Measurements from ENCODE around the gene NPTX1.

Gene NPTX1

GRCh38 chr17:80426671-80427326, 49.6 kb downstream of the NPTX1 start:
- ATAC-seq (ENCODE audit: insufficient read depth, low read depth) (peak; percentile 98), DNase-seq (peak; percentile 82)
- H2AFZ ChIP-seq (ENCODE audit: low read depth, low read length): peak overlapping the region; percentile 52; the same call in 1 of the 2 replicates
- H3K4me2 ChIP-seq (ENCODE audit: insufficient read depth, low read length): 0 out of 2 replicates have a peak overlapping the region, but pooled peaks have one; percentile 18
- H3K9ac ChIP-seq (ENCODE audit: low read depth, low read length): peak overlapping the region; percentile 25; the same call in 1 of the 2 replicates
- H3K27me3 ChIP-seq (ENCODE audit: insufficient read depth, low read length, poor library complexity): no peaks in the 10 kb centered on the region
- no peak overlapping the region for H3K4me3 ChIP-seq (ENCODE audit: low read depth in 1 of 2, low read length in 2 of 2)
- H3K36me3 ChIP-seq (ENCODE audit: insufficient read depth, low read length): no peaks in the 10 kb centered on the region
- TF ChIP-seq CTCF (IDR thresholded peaks at IDR 0.05; ENCODE audit: borderline replicate concordance, extremely low read depth, low read length, poor library complexity, severe bottlenecking) (peak; percentile 99), EZH2 (IDR thresholded peaks at IDR 0.05; ENCODE audit: borderline replicate concordance, low read depth, low read length, severe bottlenecking) (no peak)
- no peaks in the 10 kb centered on the region for H3K9me3 ChIP-seq (ENCODE audit: insufficient read depth, low read length, severe bottlenecking)
- H3K79me2 ChIP-seq (ENCODE audit: insufficient read depth, low read length): no peaks in the 10 kb centered on the region
- H4K20me1 ChIP-seq (ENCODE audit: insufficient read depth, low read length): no peaks in the 10 kb centered on the region
- H3K27ac ChIP-seq (ENCODE audit: low read length): 0 out of 2 replicates have a peak overlapping the region, but pooled peaks have one; percentile 26
- H3K4me1 ChIP-seq (ENCODE audit: insufficient read depth, low read length): peaks cover 7% of the 10 kb centered on the region

GRCh38 chr17:80425835-80426426, 50.5 kb downstream of the NPTX1 start:
- Histone ChIP-seq H3K27ac (ENCODE audit: low read length) (no peak overlapping the region), H3K27me3 (ENCODE audit: insufficient read depth, low read length, poor library complexity) (no peaks in the 10 kb centered on the region), H3K4me1 (ENCODE audit: insufficient read depth, low read length) (peaks cover 7% of the 10 kb centered on the region), H3K9me3 (ENCODE audit: insufficient read depth, low read length, severe bottlenecking) (no peaks in the 10 kb centered on the region), H3K79me2 (ENCODE audit: insufficient read depth, low read length) (no peaks in the 10 kb centered on the region), H3K4me2 (ENCODE audit: insufficient read depth, low read length) (no peak overlapping the region), H2AFZ (ENCODE audit: low read depth, low read length) (no peak overlapping the region), H3K9ac (ENCODE audit: low read depth, low read length) (no peak overlapping the region), H4K20me1 (ENCODE audit: insufficient read depth, low read length) (peaks cover 4% of the 10 kb centered on the region; the same call in 1 of the 2 replicates), H3K36me3 (ENCODE audit: insufficient read depth, low read length) (no peaks in the 10 kb centered on the region), H3K4me3 (ENCODE audit: low read depth in 1 of 2, low read length in 2 of 2) (no peak overlapping the region)
- no peak for ATAC-seq (ENCODE audit: insufficient read depth, low read depth)
- no peak for TF ChIP-seq EZH2 (IDR thresholded peaks at IDR 0.05; ENCODE audit: borderline replicate concordance, low read depth, low read length, severe bottlenecking)
- TF ChIP-seq CTCF (IDR thresholded peaks at IDR 0.05; ENCODE audit: borderline replicate concordance, extremely low read depth, low read length, poor library complexity, severe bottlenecking): no peak
- DNase-seq: no peak

GRCh38 chr17:80424878-80425765, 51.3 kb downstream of the NPTX1 start:
- Histone ChIP-seq H3K27ac (ENCODE audit: low read length) (no peak overlapping the region), H4K20me1 (ENCODE audit: insufficient read depth, low read length) (peaks cover 9% of the 10 kb centered on the region; the same call in 1 of the 2 replicates), H3K79me2 (ENCODE audit: insufficient read depth, low read length) (no peaks in the 10 kb centered on the region), H3K36me3 (ENCODE audit: insufficient read depth, low read length) (no peaks in the 10 kb centered on the region), H3K27me3 (ENCODE audit: insufficient read depth, low read length, poor library complexity) (no peaks in the 10 kb centered on the region), H2AFZ (ENCODE audit: low read depth, low read length) (no peak overlapping the region), H3K9ac (ENCODE audit: low read depth, low read length) (no peak overlapping the region), H3K4me1 (ENCODE audit: insufficient read depth, low read length) (peaks cover 7% of the 10 kb centered on the region), H3K4me3 (ENCODE audit: low read depth in 1 of 2, low read length in 2 of 2) (no peak overlapping the region), H3K9me3 (ENCODE audit: insufficient read depth, low read length, severe bottlenecking) (no peaks in the 10 kb centered on the region), H3K4me2 (ENCODE audit: insufficient read depth, low read length) (no peak overlapping the region)
- TF ChIP-seq CTCF (IDR thresholded peaks at IDR 0.05; ENCODE audit: borderline replicate concordance, extremely low read depth, low read length, poor library complexity, severe bottlenecking) (no peak), EZH2 (IDR thresholded peaks at IDR 0.05; ENCODE audit: borderline replicate concordance, low read depth, low read length, severe bottlenecking) (no peak)
- ATAC-seq (ENCODE audit: insufficient read depth, low read depth) (no peak), DNase-seq (no peak)
